ENCODE measurements around the gene PAPLN. TPM values are rescaled to one million over a fixed set of nuclear protein-coding genes. Genes with fewer than 3 reads are reported as not detected.

The PAPLN gene
- total RNA-seq, 1 experiment from 2014 or later = 3.0 TPM

GRCh38 chr14:73253323-73253610 lies 16.0 kb downstream of the PAPLN start:
- BruUV-seq (replicated peaks) = no TSS peak
- TF ChIP-seq CTCF (IDR thresholded peaks at IDR 0.05; ENCODE audit: insufficient read depth in 1 of 2, low read depth in 1 of 2, low read length in 1 of 2, severe bottlenecking in 1 of 2, unreplicated experiment in 1 of 2) = no peak
- Histone ChIP-seq H3K27me3 (replicated peaks; ENCODE audit: control insufficient read depth, insufficient read depth, low read length) (no peaks in the 10 kb centered on the region), H3K36me3 (ENCODE audit: control insufficient read depth, insufficient read depth, low read length) (no peaks in the 10 kb centered on the region), H3K4me3 (ENCODE audit: low read depth, low read length) (no peak overlapping the region), H3K4me1 (no peaks in the 10 kb centered on the region), H3K9me3 (no peaks in the 10 kb centered on the region)
- no peak for DNase-seq
- no peaks in the 10 kb centered on the region for H3K27me3 Mint-ChIP-seq (ENCODE audit: insufficient read depth, unreplicated experiment)
- no peaks in the 10 kb centered on the region for H3K36me3 Mint-ChIP-seq (ENCODE audit: insufficient read depth, unreplicated experiment)
- POLR2A ChIA-PET = no interaction called here
- H3K27ac Mint-ChIP-seq (ENCODE audit: unreplicated experiment) = no peak overlapping the region
- H3K9me3 Mint-ChIP-seq (ENCODE audit: unreplicated experiment) = no peaks in the 10 kb centered on the region
- intact Hi-C loops (cut with micrococcal nuclease; ENCODE audit: unreplicated experiment) = no loop called here
- no peak overlapping the region for H3K4me3 Mint-ChIP-seq (ENCODE audit: unreplicated experiment)
- H3K4me1 Mint-ChIP-seq (ENCODE audit: low read depth, unreplicated experiment) = no peaks in the 10 kb centered on the region
- CTCF ChIA-PET = no interaction called here

- H3K4me3 Mint-ChIP-seq (ENCODE audit: unreplicated experiment) = no peak overlapping the region
- no peaks in the 10 kb centered on the region for H3K9me3 Mint-ChIP-seq (ENCODE audit: unreplicated experiment)
- H3K36me3 Mint-ChIP-seq (ENCODE audit: insufficient read depth, unreplicated experiment) = no peaks in the 10 kb centered on the region
- H3K4me1 ChIP-seq = no peaks in the 10 kb centered on the region
- H3K4me3 ChIP-seq (ENCODE audit: low read depth, low read length) = no peak overlapping the region
- BruUV-seq (replicated peaks) = no TSS peak
- H3K9me3 ChIP-seq = no peaks in the 10 kb centered on the region
- no peaks in the 10 kb centered on the region for H3K36me3 ChIP-seq (ENCODE audit: control insufficient read depth, insufficient read depth, low read length)
- H3K27me3 Mint-ChIP-seq (ENCODE audit: insufficient read depth, unreplicated experiment) = no peaks in the 10 kb centered on the region
- ChIA-PET POLR2A (no interaction called here), CTCF (no interaction called here)
- H3K27me3 ChIP-seq (replicated peaks; ENCODE audit: control insufficient read depth, insufficient read depth, low read length) = no peaks in the 10 kb centered on the region
- TF ChIP-seq CTCF (IDR thresholded peaks at IDR 0.05; ENCODE audit: insufficient read depth in 1 of 2, low read depth in 1 of 2, low read length in 1 of 2, severe bottlenecking in 1 of 2, unreplicated experiment in 1 of 2) = no peak
- no peak overlapping the region for H3K27ac Mint-ChIP-seq (ENCODE audit: unreplicated experiment)
- no peak for DNase-seq
- intact Hi-C loops (cut with micrococcal nuclease; ENCODE audit: unreplicated experiment) = no loop called here
- no peaks in the 10 kb centered on the region for H3K4me1 Mint-ChIP-seq (ENCODE audit: low read depth, unreplicated experiment)
These were observed 16.4 kb downstream of the PAPLN start for GRCh38 chr14:73253721-73254120.

GRCh38 chr14:73254247-73255004 lies 17.1 kb downstream of the PAPLN start:
- no peaks in the 10 kb centered on the region for H3K4me1 ChIP-seq
- ChIA-PET CTCF (no interaction called here), POLR2A (no interaction called here)
- H3K4me3 ChIP-seq (ENCODE audit: low read depth, low read length) = no peak overlapping the region
- Mint-ChIP-seq H3K27ac (ENCODE audit: unreplicated experiment) (no peak overlapping the region), H3K4me3 (ENCODE audit: unreplicated experiment) (no peak overlapping the region), H3K4me1 (ENCODE audit: low read depth, unreplicated experiment) (no peaks in the 10 kb centered on the region), H3K27me3 (ENCODE audit: insufficient read depth, unreplicated experiment) (no peaks in the 10 kb centered on the region), H3K36me3 (ENCODE audit: insufficient read depth, unreplicated experiment) (no peaks in the 10 kb centered on the region), H3K9me3 (ENCODE audit: unreplicated experiment) (no peaks in the 10 kb centered on the region)
- TF ChIP-seq CTCF (IDR thresholded peaks at IDR 0.05; ENCODE audit: insufficient read depth in 1 of 2, low read depth in 1 of 2, low read length in 1 of 2, severe bottlenecking in 1 of 2, unreplicated experiment in 1 of 2) = no peak
- BruUV-seq (replicated peaks) = no TSS peak
- intact Hi-C loops (cut with micrococcal nuclease; ENCODE audit: unreplicated experiment) = no loop called here
- H3K9me3 ChIP-seq = no peaks in the 10 kb centered on the region
- DNase-seq = no peak
- no peaks in the 10 kb centered on the region for H3K27me3 ChIP-seq (replicated peaks; ENCODE audit: control insufficient read depth, insufficient read depth, low read length)
- no peaks in the 10 kb centered on the region for H3K36me3 ChIP-seq (ENCODE audit: control insufficient read depth, insufficient read depth, low read length)
